ENCODE measurements around the gene ERN1.

The ERN1 gene

GRCh38 chr17:64160378-64160777, 30.4 kb upstream of the ERN1 start:
- DNase-seq (no peak), ATAC-seq (ENCODE audit: insufficient read depth, low read depth) (no peak)
- peaks cover 8% of the 10 kb centered on the region; the same call in 1 of the 2 replicates for H3K36me3 ChIP-seq (ENCODE audit: insufficient read depth, low read length)
- no peaks in the 10 kb centered on the region for H3K4me1 ChIP-seq (ENCODE audit: insufficient read depth, low read length)
- H3K4me2 ChIP-seq (ENCODE audit: insufficient read depth, low read length), result no peak overlapping the region
- H3K9me3 ChIP-seq (ENCODE audit: insufficient read depth, low read length, severe bottlenecking), result no peaks in the 10 kb centered on the region
- no peak overlapping the region for H3K4me3 ChIP-seq (ENCODE audit: low read depth in 1 of 2, low read length in 2 of 2)
- no peak overlapping the region for H3K9ac ChIP-seq (ENCODE audit: low read depth, low read length)
- TF ChIP-seq EZH2 (IDR thresholded peaks at IDR 0.05; ENCODE audit: borderline replicate concordance, low read depth, low read length, severe bottlenecking), result no peak
- TF ChIP-seq, protein P1, sequence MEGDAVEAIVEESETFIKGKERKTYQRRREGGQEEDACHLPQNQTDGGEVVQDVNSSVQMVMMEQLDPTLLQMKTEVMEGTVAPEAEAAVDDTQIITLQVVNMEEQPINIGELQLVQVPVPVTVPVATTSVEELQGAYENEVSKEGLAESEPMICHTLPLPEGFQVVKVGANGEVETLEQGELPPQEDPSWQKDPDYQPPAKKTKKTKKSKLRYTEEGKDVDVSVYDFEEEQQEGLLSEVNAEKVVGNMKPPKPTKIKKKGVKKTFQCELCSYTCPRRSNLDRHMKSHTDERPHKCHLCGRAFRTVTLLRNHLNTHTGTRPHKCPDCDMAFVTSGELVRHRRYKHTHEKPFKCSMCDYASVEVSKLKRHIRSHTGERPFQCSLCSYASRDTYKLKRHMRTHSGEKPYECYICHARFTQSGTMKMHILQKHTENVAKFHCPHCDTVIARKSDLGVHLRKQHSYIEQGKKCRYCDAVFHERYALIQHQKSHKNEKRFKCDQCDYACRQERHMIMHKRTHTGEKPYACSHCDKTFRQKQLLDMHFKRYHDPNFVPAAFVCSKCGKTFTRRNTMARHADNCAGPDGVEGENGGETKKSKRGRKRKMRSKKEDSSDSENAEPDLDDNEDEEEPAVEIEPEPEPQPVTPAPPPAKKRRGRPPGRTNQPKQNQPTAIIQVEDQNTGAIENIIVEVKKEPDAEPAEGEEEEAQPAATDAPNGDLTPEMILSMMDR (IDR thresholded peaks at IDR 0.05; ENCODE audit: borderline replicate concordance, extremely low read depth, low read length, poor library complexity, severe bottlenecking), result no peak
- no peak overlapping the region for H3K27ac ChIP-seq (ENCODE audit: low read length)
- H3K79me2 ChIP-seq (ENCODE audit: insufficient read depth, low read length), result no peaks in the 10 kb centered on the region
- no peaks in the 10 kb centered on the region for H3K27me3 ChIP-seq (ENCODE audit: insufficient read depth, low read length, poor library complexity)
- no peak overlapping the region for H2AFZ ChIP-seq (ENCODE audit: low read depth, low read length)
- no peaks in the 10 kb centered on the region for H4K20me1 ChIP-seq (ENCODE audit: insufficient read depth, low read length)

DNA sequence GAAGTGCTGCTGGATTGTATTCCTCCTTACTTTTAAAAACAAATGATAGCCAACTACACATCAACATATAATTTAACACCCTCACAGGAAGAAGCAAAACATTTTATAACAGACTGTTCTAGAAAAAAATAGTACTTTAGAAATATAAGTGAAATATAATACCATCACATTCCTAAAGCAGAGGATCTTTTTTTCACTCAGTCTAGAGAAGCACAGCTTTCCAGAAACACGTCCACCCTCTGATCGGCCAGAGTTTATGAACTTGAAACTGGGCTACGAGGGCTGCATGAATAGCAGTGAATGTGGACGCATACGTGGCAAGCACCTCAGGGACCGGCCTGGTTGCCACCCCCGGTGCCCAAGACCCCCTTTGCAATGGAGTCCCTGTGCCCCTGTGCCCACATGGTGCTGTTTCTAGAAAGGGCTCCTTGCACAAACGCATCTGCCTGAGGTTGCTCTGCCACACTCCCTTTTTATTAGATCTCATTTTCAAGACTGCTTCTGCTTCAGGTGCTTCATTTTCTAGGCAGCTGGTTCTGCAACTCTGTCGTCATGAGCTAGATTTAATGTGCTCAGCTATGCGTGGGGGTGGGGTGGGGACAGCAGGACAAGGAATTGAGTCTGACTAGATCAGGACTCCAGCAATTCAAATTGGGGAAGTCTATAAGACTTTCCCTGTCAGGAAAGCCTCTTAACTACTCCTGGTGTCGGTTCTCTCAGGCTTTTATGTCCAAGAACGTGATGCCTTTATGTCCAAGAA, 29.1 kb upstream of the ERN1 start:
- Histone ChIP-seq H3K27ac (ENCODE audit: low read length) (no peak overlapping the region), H3K79me2 (ENCODE audit: insufficient read depth, low read length) (no peaks in the 10 kb centered on the region), H2AFZ (ENCODE audit: low read depth, low read length) (no peak overlapping the region), H3K4me1 (ENCODE audit: insufficient read depth, low read length) (no peaks in the 10 kb centered on the region), H3K27me3 (ENCODE audit: insufficient read depth, low read length, poor library complexity) (no peaks in the 10 kb centered on the region), H4K20me1 (ENCODE audit: insufficient read depth, low read length) (no peaks in the 10 kb centered on the region), H3K4me2 (ENCODE audit: insufficient read depth, low read length) (no peak overlapping the region), H3K36me3 (ENCODE audit: insufficient read depth, low read length) (no peaks in the 10 kb centered on the region; the same call in 1 of the 2 replicates), H3K4me3 (ENCODE audit: low read depth in 1 of 2, low read length in 2 of 2) (no peak overlapping the region), H3K9me3 (ENCODE audit: insufficient read depth, low read length, severe bottlenecking) (no peaks in the 10 kb centered on the region), H3K9ac (ENCODE audit: low read depth, low read length) (no peak overlapping the region)
- TF ChIP-seq EZH2 (IDR thresholded peaks at IDR 0.05; ENCODE audit: borderline replicate concordance, low read depth, low read length, severe bottlenecking), result no peak
- TF ChIP-seq, protein P1 (IDR thresholded peaks at IDR 0.05; ENCODE audit: borderline replicate concordance, extremely low read depth, low read length, poor library complexity, severe bottlenecking), result no peak
- DNase-seq (no peak), ATAC-seq (ENCODE audit: insufficient read depth, low read depth) (no peak)

GRCh38 chr17:64158406-64158805, 28.5 kb upstream of the ERN1 start:
- Histone ChIP-seq H3K27ac (ENCODE audit: low read length) (no peak overlapping the region), H3K79me2 (ENCODE audit: insufficient read depth, low read length) (no peaks in the 10 kb centered on the region), H3K4me1 (ENCODE audit: insufficient read depth, low read length) (no peaks in the 10 kb centered on the region), H3K36me3 (ENCODE audit: insufficient read depth, low read length) (peaks cover 5% of the 10 kb centered on the region; the same call in 1 of the 2 replicates), H3K4me3 (ENCODE audit: low read depth in 1 of 2, low read length in 2 of 2) (no peak overlapping the region), H3K4me2 (ENCODE audit: insufficient read depth, low read length) (no peak overlapping the region), H3K27me3 (ENCODE audit: insufficient read depth, low read length, poor library complexity) (no peaks in the 10 kb centered on the region), H2AFZ (ENCODE audit: low read depth, low read length) (no peak overlapping the region), H3K9ac (ENCODE audit: low read depth, low read length) (no peak overlapping the region), H4K20me1 (ENCODE audit: insufficient read depth, low read length) (no peaks in the 10 kb centered on the region), H3K9me3 (ENCODE audit: insufficient read depth, low read length, severe bottlenecking) (no peaks in the 10 kb centered on the region)
- ATAC-seq (ENCODE audit: insufficient read depth, low read depth) (no peak), DNase-seq (no peak)
- TF ChIP-seq, protein P1 (IDR thresholded peaks at IDR 0.05; ENCODE audit: borderline replicate concordance, extremely low read depth, low read length, poor library complexity, severe bottlenecking), result no peak

All from DND-41 (cell line).